Endothelial cell of umbilical vein (primary cell): ENCODE results near the gene CUBN.

Experiments
- EZH2 ChIP-seq: IDR thresholded peaks from 2 replicates; pipeline ENCODE4 v1.6.1; 2012; ENCODE audit warnings: borderline replicate concordance, low read depth, mild to moderate bottlenecking, moderate library complexity, low read length, inconsistent platforms; ENCODE audit not compliant: severe bottlenecking
- FOS ChIP-seq: IDR thresholded peaks from 2 replicates; pipeline ENCODE4 v1.6.1; 2011; ENCODE audit warnings: mild to moderate bottlenecking, low read length, moderate library complexity, borderline replicate concordance; ENCODE audit not compliant: insufficient read depth
- JUN ChIP-seq: IDR thresholded peaks from 2 replicates; pipeline ENCODE4 v1.6.1; 2011; ENCODE audit warnings: borderline replicate concordance, low read depth; ENCODE audit not compliant: insufficient read length, insufficient read depth
- MYC ChIP-seq: IDR thresholded peaks from one replicate; pipeline ENCODE4 v1.6.1; 2011; ENCODE audit warnings: mild to moderate bottlenecking, low read depth, low read length
- POLR2A ChIP-seq: IDR thresholded peaks from 2 replicates; pipeline ENCODE4 v1.6.1; 2012; ENCODE audit warnings: low read depth, mild to moderate bottlenecking, control low read depth, low read length
- TF ChIP-seq, protein P1 (sequence below), 2 donors: IDR thresholded peaks; 1 replicate in 1 of 2; 2 replicates in 1 of 2; pipeline ENCODE4 v1.5.1; 2011; ENCODE audit warnings: low read length in 2 of 2, mild to moderate bottlenecking in 2 of 2, moderate library complexity in 2 of 2, control low read depth in 1 of 2, inconsistent platforms in 1 of 2, low read depth in 1 of 2; ENCODE audit not compliant: insufficient read depth in 1 of 2; ENCODE audit errors: extremely low read depth in 1 of 2
- TF ChIP-seq, protein P2 (sequence below): IDR thresholded peaks from 2 replicates; pipeline ENCODE4 v1.6.1; 2011; ENCODE audit not compliant: insufficient read depth, insufficient read length

DNA sequence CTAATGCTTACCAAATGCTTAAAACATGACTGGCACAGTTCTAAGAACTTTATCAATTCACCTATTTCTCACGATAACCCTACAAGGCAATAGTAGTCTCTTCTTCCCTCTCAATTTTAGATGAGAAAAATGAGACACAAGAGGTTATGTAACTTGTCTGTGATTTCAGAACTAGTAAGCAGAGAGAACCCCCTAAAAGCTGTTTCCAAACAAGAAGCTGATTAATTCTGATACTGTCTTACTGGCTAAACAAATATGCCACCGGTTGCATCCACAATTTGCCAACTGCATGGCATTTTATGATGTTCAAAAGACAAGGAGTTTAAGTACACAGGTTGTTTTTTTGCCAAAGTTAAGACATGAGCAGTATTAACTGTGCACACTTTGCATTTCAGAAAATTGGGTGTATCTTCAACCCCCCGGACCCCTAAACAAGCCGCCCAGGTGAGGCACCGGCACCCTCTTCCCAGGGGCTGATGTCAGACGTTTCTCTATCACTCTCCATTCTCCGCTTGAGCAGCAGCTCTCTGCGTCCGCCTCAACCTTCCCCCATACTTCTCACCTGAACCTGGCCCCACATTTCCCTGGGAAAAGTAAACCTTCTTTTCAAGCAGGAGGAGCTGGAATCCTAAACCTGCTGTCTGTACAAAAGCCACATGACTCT is 334.1 kb downstream of the CUBN start:
- TF ChIP-seq, protein P1, sequence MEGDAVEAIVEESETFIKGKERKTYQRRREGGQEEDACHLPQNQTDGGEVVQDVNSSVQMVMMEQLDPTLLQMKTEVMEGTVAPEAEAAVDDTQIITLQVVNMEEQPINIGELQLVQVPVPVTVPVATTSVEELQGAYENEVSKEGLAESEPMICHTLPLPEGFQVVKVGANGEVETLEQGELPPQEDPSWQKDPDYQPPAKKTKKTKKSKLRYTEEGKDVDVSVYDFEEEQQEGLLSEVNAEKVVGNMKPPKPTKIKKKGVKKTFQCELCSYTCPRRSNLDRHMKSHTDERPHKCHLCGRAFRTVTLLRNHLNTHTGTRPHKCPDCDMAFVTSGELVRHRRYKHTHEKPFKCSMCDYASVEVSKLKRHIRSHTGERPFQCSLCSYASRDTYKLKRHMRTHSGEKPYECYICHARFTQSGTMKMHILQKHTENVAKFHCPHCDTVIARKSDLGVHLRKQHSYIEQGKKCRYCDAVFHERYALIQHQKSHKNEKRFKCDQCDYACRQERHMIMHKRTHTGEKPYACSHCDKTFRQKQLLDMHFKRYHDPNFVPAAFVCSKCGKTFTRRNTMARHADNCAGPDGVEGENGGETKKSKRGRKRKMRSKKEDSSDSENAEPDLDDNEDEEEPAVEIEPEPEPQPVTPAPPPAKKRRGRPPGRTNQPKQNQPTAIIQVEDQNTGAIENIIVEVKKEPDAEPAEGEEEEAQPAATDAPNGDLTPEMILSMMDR (IDR thresholded peaks at IDR 0.05; ENCODE audit: extremely low read depth in 1 of 2, insufficient read depth in 1 of 2, low read depth in 1 of 2, low read length in 2 of 2), result no peak
- no peak for TF ChIP-seq EZH2
- TF ChIP-seq, protein P2, sequence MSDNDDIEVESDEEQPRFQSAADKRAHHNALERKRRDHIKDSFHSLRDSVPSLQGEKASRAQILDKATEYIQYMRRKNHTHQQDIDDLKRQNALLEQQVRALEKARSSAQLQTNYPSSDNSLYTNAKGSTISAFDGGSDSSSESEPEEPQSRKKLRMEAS, result no peak
- no peak for TF ChIP-seq POLR2A
- no peak for TF ChIP-seq FOS
- no peak for TF ChIP-seq MYC
- no peak for TF ChIP-seq JUN
